Astrocyte (in vitro differentiated cells and primary cell): ENCODE data around the gene COP1.

Experiments used
- CTCF ChIP-seq: IDR thresholded peaks from 2 replicates; pipeline ENCODE4 v1.5.1; 2011; ENCODE audit warnings: low read depth, mild to moderate bottlenecking, inconsistent platforms, low read length, moderate library complexity; ENCODE audit not compliant: insufficient read depth
- EZH2 ChIP-seq: IDR thresholded peaks from 2 replicates; pipeline ENCODE4 v1.6.1; 2012; ENCODE audit warnings: mild to moderate bottlenecking, low read length, inconsistent platforms; ENCODE audit not compliant: insufficient read depth

- TF ChIP-seq EZH2 (no peak), CTCF (no peak)
These were observed 3.4 kb downstream of the COP1 start for GRCh38 chr1:176203735-176204134.
